ENCODE results near the gene PAPSS1. TPM values are rescaled to one million over a fixed set of nuclear protein-coding genes. Genes with fewer than 3 reads are reported as not detected.

Gene PAPSS1
- total and polyA plus RNA-seq, 10 of the 15 experiments (the other 5 are each of a cell fraction or from before 2014, with no cell fraction given), result 22.6 to 73.0 (median 30.6) TPM

DNA sequence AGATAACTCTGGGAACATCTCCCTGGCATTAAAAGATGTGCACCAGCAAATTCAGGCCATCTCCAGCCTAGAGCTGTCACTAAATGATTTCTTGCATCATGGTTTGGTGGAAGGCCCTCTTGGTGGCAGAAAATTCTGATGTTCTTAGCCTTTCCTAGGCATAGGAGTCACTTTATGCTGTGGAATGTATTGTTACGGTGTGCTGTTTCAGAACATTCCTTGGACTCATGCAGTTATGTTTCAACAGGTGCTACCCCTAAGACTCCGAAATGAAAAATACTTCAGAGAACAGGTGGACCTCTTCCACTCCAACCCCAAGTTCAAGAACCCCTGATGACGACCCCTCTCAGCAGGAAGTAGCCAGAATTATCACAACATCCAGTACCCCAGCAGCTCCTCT, 20.3 kb upstream of the PAPSS1 start:
- ChIA-PET SMC1A (ENCODE audit: uncharacterized antibody, unreplicated experiment) (interaction anchor here (0.7 to 0.8 kb wide), 2 partner anchors 12 to 180 kb away, joined by 3 to 5 read pairs; no protein-coding TSS in a partner anchor), POLR2A (no interaction called here), CTCF (interaction anchor here (0.8 to 2.0 kb wide), 3 partner anchors 18 to 250 kb away, joined by 3 to 6 read pairs (median 3); partner anchors contain the start of gene PAPSS1), RAD21 (ENCODE audit: unreplicated experiment) (interaction anchor here (1.5 kb wide), 1 partner anchor 20 kb away, joined by 3 read pairs; no protein-coding TSS in a partner anchor)
- no peak for TF ChIP-seq SREBF2 (IDR thresholded peaks at IDR 0.05; ENCODE audit: low read length)
- TF ChIP-seq, protein P1, sequence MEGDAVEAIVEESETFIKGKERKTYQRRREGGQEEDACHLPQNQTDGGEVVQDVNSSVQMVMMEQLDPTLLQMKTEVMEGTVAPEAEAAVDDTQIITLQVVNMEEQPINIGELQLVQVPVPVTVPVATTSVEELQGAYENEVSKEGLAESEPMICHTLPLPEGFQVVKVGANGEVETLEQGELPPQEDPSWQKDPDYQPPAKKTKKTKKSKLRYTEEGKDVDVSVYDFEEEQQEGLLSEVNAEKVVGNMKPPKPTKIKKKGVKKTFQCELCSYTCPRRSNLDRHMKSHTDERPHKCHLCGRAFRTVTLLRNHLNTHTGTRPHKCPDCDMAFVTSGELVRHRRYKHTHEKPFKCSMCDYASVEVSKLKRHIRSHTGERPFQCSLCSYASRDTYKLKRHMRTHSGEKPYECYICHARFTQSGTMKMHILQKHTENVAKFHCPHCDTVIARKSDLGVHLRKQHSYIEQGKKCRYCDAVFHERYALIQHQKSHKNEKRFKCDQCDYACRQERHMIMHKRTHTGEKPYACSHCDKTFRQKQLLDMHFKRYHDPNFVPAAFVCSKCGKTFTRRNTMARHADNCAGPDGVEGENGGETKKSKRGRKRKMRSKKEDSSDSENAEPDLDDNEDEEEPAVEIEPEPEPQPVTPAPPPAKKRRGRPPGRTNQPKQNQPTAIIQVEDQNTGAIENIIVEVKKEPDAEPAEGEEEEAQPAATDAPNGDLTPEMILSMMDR (IDR thresholded peaks at IDR 0.05 in 2 of 3, conservative IDR thresholded peaks at IDR 0.05 in 1 of 3; ENCODE audit: control insufficient read depth in 2 of 3, extremely low read depth in 1 of 3, insufficient read depth in 1 of 3, low read depth in 3 of 3, low read length in 3 of 3), result peak; percentile 19 to 31 (median 25); a peak in 2 of 6 replicates
- Histone ChIP-seq H2AFZ (ENCODE audit: control insufficient read depth, low read depth, low read length) (no peak overlapping the region; the same call in 1 of the 2 replicates), H4K20me1 (ENCODE audit: control insufficient read depth, insufficient read depth) (no peaks in the 10 kb centered on the region), H3K79me2 (ENCODE audit: control insufficient read depth, insufficient read depth, low read length) (no peaks in the 10 kb centered on the region), H3K4me1 (ENCODE audit: control insufficient read depth, insufficient read depth, low read length) (no peaks in the 10 kb centered on the region), H3K9ac (ENCODE audit: control insufficient read depth, insufficient read depth, low read length) (no peak overlapping the region), H3K9me3 (replicated peaks; ENCODE audit: control insufficient read depth, insufficient read depth, low read length) (no peaks in the 10 kb centered on the region; the same call in 2 of the 3 replicates), H3K27ac (ENCODE audit: control insufficient read depth, insufficient read depth) (no peak overlapping the region), H3K36me3 (ENCODE audit: control insufficient read depth in 2 of 2, insufficient read depth in 2 of 2, low read length in 1 of 2) (no peaks in the 10 kb centered on the region), H3K27me3 (replicated peaks in 1 of 2; ENCODE audit: control insufficient read depth in 2 of 2, insufficient read depth in 2 of 2, low read length in 1 of 2) (no peaks in the 10 kb centered on the region), H3K4me2 (ENCODE audit: control insufficient read depth, insufficient read depth) (no peak overlapping the region), H3K4me3 (no peak overlapping the region)
- in situ Hi-C loops (cut with MboI) (loop anchor here (25.0 kb wide), 1 partner anchor 703 kb away; the partner anchor contains the start of gene DKK2), intact Hi-C loops (cut with micrococcal nuclease; ENCODE audit: unreplicated experiment) (no loop called here)
- BruUV-seq (replicated peaks), result no TSS peak
- ATAC-seq, result peak; percentile 40; the same call in 2 of the 3 replicates
- WGBS (ENCODE audit: insufficient coverage, insufficient replicate concordance, low lambda C conversion rate, missing lambda C conversion rate), result 64% methylated on average over 3 of the region's 3 CpGs
- DNase-seq (ENCODE audit: low read depth, low spot score), result no peak
- FAIRE-seq, result no peak

DNA sequence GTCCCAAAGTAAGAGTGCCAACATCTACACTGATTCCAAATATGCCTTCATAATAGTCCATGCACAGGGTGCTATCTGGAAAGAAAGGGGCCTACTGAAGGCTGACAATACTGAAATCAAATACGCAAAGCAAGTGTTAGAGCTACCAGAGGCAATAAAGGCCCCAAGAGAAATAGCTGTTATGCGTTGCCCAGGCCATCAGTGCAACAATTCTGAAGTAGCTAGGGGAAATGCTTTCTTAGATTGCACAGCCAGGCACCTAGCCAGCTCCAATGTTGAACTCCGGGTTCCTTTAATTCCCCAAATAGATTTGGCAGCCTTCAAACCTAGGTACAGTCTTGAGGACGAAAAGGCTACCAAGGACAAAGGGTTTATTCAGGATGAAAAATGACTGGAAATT, 17.4 kb upstream of the PAPSS1 start:
- Histone ChIP-seq H3K4me1 (ENCODE audit: control insufficient read depth, insufficient read depth, low read length) (no peaks in the 10 kb centered on the region), H3K79me2 (ENCODE audit: control insufficient read depth, insufficient read depth, low read length) (no peaks in the 10 kb centered on the region), H4K20me1 (ENCODE audit: control insufficient read depth, insufficient read depth) (no peaks in the 10 kb centered on the region), H3K4me2 (ENCODE audit: control insufficient read depth, insufficient read depth) (no peak overlapping the region), H3K36me3 (ENCODE audit: control insufficient read depth in 2 of 2, insufficient read depth in 2 of 2, low read length in 1 of 2) (no peaks in the 10 kb centered on the region), H3K9me3 (replicated peaks; ENCODE audit: control insufficient read depth, insufficient read depth, low read length) (no peaks in the 10 kb centered on the region), H2AFZ (ENCODE audit: control insufficient read depth, low read depth, low read length) (no peak overlapping the region), H3K27me3 (replicated peaks in 1 of 2; ENCODE audit: control insufficient read depth in 2 of 2, insufficient read depth in 2 of 2, low read length in 1 of 2) (no peaks in the 10 kb centered on the region), H3K4me3 (no peak overlapping the region), H3K9ac (ENCODE audit: control insufficient read depth, insufficient read depth, low read length) (no peak overlapping the region), H3K27ac (ENCODE audit: control insufficient read depth, insufficient read depth) (no peak overlapping the region)
- FAIRE-seq (no peak), ATAC-seq (no peak), DNase-seq (ENCODE audit: low read depth, low spot score) (no peak)
- ChIA-PET CTCF (interaction anchor here (0.6 to 4.0 kb wide), 18 partner anchors 8 to 686 kb away, joined by 3 to 27 read pairs (median 4); partner anchors contain the start of gene PAPSS1), POLR2A (no interaction called here), SMC1A (ENCODE audit: uncharacterized antibody, unreplicated experiment) (interaction anchor here (0.5 to 2.3 kb wide), 7 partner anchors 16 to 554 kb away, joined by 3 to 16 read pairs (median 4); partner anchors contain the start of gene PAPSS1), RAD21 (ENCODE audit: unreplicated experiment) (interaction anchor here (1.3 to 2.3 kb wide), 2 partner anchors 16 to 184 kb away, joined by 9 to 10 read pairs; partner anchors contain the start of gene PAPSS1)
- intact Hi-C loops (cut with micrococcal nuclease; ENCODE audit: unreplicated experiment), result loop anchor here (5.0 to 10.0 kb wide), 4 partner anchors 463 to 685 kb away; no protein-coding TSS in a partner anchor
- in situ Hi-C loops (cut with MboI), result loop anchor here (25.0 kb wide), 1 partner anchor 700 kb away; the partner anchor contains the start of gene DKK2
- TF ChIP-seq SIN3A (IDR thresholded peaks at IDR 0.05; ENCODE audit: low read depth, low read length) (no peak), POLR2A (IDR thresholded peaks at IDR 0.05; ENCODE audit: low read depth, low read length) (no peak), SMAD1 (IDR thresholded peaks at IDR 0.05; ENCODE audit: low read depth, partially characterized antibody) (no peak), IKZF1 (conservative IDR thresholded peaks at IDR 0.05) (no peak), TAF1 (IDR thresholded peaks at IDR 0.05; ENCODE audit: borderline replicate concordance, low read depth, low read length) (no peak)
- TF ChIP-seq, protein P2, sequence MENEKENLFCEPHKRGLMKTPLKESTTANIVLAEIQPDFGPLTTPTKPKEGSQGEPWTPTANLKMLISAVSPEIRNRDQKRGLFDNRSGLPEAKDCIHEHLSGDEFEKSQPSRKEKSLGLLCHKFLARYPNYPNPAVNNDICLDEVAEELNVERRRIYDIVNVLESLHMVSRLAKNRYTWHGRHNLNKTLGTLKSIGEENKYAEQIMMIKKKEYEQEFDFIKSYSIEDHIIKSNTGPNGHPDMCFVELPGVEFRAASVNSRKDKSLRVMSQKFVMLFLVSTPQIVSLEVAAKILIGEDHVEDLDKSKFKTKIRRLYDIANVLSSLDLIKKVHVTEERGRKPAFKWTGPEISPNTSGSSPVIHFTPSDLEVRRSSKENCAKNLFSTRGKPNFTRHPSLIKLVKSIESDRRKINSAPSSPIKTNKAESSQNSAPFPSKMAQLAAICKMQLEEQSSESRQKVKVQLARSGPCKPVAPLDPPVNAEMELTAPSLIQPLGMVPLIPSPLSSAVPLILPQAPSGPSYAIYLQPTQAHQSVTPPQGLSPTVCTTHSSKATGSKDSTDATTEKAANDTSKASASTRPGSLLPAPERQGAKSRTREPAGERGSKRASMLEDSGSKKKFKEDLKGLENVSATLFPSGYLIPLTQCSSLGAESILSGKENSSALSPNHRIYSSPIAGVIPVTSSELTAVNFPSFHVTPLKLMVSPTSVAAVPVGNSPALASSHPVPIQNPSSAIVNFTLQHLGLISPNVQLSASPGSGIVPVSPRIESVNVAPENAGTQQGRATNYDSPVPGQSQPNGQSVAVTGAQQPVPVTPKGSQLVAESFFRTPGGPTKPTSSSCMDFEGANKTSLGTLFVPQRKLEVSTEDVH (IDR thresholded peaks at IDR 0.05; ENCODE audit: low read depth, partially characterized antibody), result no peak
- TF ChIP-seq, protein P3, sequence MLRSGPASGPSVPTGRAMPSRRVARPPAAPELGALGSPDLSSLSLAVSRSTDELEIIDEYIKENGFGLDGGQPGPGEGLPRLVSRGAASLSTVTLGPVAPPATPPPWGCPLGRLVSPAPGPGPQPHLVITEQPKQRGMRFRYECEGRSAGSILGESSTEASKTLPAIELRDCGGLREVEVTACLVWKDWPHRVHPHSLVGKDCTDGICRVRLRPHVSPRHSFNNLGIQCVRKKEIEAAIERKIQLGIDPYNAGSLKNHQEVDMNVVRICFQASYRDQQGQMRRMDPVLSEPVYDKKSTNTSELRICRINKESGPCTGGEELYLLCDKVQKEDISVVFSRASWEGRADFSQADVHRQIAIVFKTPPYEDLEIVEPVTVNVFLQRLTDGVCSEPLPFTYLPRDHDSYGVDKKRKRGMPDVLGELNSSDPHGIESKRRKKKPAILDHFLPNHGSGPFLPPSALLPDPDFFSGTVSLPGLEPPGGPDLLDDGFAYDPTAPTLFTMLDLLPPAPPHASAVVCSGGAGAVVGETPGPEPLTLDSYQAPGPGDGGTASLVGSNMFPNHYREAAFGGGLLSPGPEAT (IDR thresholded peaks at IDR 0.05; ENCODE audit: low read depth), result no peak
- 81% methylated on average over 4 of the region's 4 CpGs for WGBS (ENCODE audit: insufficient coverage, insufficient replicate concordance, low lambda C conversion rate, missing lambda C conversion rate)
- BruUV-seq (replicated peaks), result no TSS peak
